ENCODE data around the gene SMS.

Gene SMS

GRCh38 chrX:21975242-21975641, 34.7 kb downstream of the SMS start:
- Mint-ChIP-seq H3K36me3 (peaks cover 7% of the 10 kb centered on the region), H3K27me3 (no peaks in the 10 kb centered on the region), H3K4me3 (no peak overlapping the region), H3K4me1 (peaks cover 13% of the 10 kb centered on the region), H3K27ac (no peak overlapping the region), H3K9me3 (no peaks in the 10 kb centered on the region)
- no peak for ATAC-seq (ENCODE audit: low read depth)
- DNase-seq (ENCODE audit: low spot score in 2 of 2): no peak

GRCh38 chrX:21975812-21976211, 35.3 kb downstream of the SMS start:
- H3K36me3 Mint-ChIP-seq: peaks cover 6% of the 10 kb centered on the region

GRCh38 chrX:21978346-21978745, 37.8 kb downstream of the SMS start:
- Mint-ChIP-seq H3K4me3 (no peak overlapping the region), H3K27ac (no peak overlapping the region), H3K27me3 (no peaks in the 10 kb centered on the region), H3K36me3 (peaks cover 3% of the 10 kb centered on the region), H3K9me3 (no peaks in the 10 kb centered on the region), H3K4me1 (peaks cover 8% of the 10 kb centered on the region)
- DNase-seq (ENCODE audit: low spot score in 2 of 2) (no peak), ATAC-seq (ENCODE audit: low read depth) (no peak)

More at GRCh38 chrX:21975812-21976211, 35.3 kb downstream of the SMS start:
- H3K4me3 Mint-ChIP-seq: no peak overlapping the region
- H3K27me3 Mint-ChIP-seq: no peaks in the 10 kb centered on the region
- ATAC-seq (ENCODE audit: low read depth) (no peak), DNase-seq (ENCODE audit: low spot score in 2 of 2) (no peak)
- peaks cover 13% of the 10 kb centered on the region for H3K4me1 Mint-ChIP-seq
- no peaks in the 10 kb centered on the region for H3K9me3 Mint-ChIP-seq
- H3K27ac Mint-ChIP-seq: no peak overlapping the region

- H3K36me3 Mint-ChIP-seq: peaks cover 3% of the 10 kb centered on the region
- no peak overlapping the region for H3K4me3 Mint-ChIP-seq
- no peak for ATAC-seq (ENCODE audit: low read depth)
- no peaks in the 10 kb centered on the region for H3K9me3 Mint-ChIP-seq
- DNase-seq (ENCODE audit: low spot score in 2 of 2): no peak
- no peaks in the 10 kb centered on the region for H3K27me3 Mint-ChIP-seq
- no peak overlapping the region for H3K27ac Mint-ChIP-seq
- no peaks in the 10 kb centered on the region for H3K4me1 Mint-ChIP-seq
These were observed 41.8 kb downstream of the SMS start for GRCh38 chrX:21982311-21982710.

GRCh38 chrX:21985332-21985777, 44.8 kb downstream of the SMS start:
- peak overlapping the region; percentile 82 for H3K27ac Mint-ChIP-seq

GRCh38 chrX:21986596-21986995, 46.1 kb downstream of the SMS start:
- Mint-ChIP-seq H3K36me3 (peaks cover 2% of the 10 kb centered on the region), H3K4me1 (peaks cover 8% of the 10 kb centered on the region), H3K27me3 (no peaks in the 10 kb centered on the region), H3K4me3 (no peak overlapping the region), H3K9me3 (peaks cover 1% of the 10 kb centered on the region), H3K27ac (no peak overlapping the region)
- no peak for DNase-seq (ENCODE audit: low spot score in 2 of 2)
- ATAC-seq (ENCODE audit: low read depth): no peak

More at GRCh38 chrX:21985332-21985777, 44.8 kb downstream of the SMS start:
- ATAC-seq (ENCODE audit: low read depth) (peak; percentile 68), DNase-seq (ENCODE audit: low spot score in 2 of 2) (peak; percentile 69 to 72)
- Mint-ChIP-seq H3K4me1 (peaks cover 3% of the 10 kb centered on the region), H3K36me3 (peaks cover 2% of the 10 kb centered on the region), H3K4me3 (no peak overlapping the region), H3K9me3 (peaks cover 1% of the 10 kb centered on the region), H3K27me3 (no peaks in the 10 kb centered on the region)

- Mint-ChIP-seq H3K27me3 (no peaks in the 10 kb centered on the region), H3K4me1 (peaks cover 19% of the 10 kb centered on the region), H3K36me3 (peaks cover 2% of the 10 kb centered on the region), H3K27ac (peak overlapping the region; percentile 82), H3K9me3 (peaks cover 1% of the 10 kb centered on the region), H3K4me3 (no peak overlapping the region)
- peak in 1 of 2 donors; percentile 11 for DNase-seq (ENCODE audit: low spot score in 2 of 2)
- ATAC-seq (ENCODE audit: low read depth): peak; percentile 61
These were observed 48.9 kb downstream of the SMS start for GRCh38 chrX:21989384-21989783.

GRCh38 chrX:21990832-21991231, 50.3 kb downstream of the SMS start:
- Mint-ChIP-seq H3K27ac (peak overlapping the region; percentile 82), H3K4me1 (peaks cover 19% of the 10 kb centered on the region), H3K9me3 (peaks cover 1% of the 10 kb centered on the region), H3K27me3 (no peaks in the 10 kb centered on the region), H3K4me3 (no peak overlapping the region), H3K36me3 (peaks cover 2% of the 10 kb centered on the region)
- ATAC-seq (ENCODE audit: low read depth): no peak
- DNase-seq (ENCODE audit: low spot score in 2 of 2): no peak

- Mint-ChIP-seq H3K9me3 (peaks cover 1% of the 10 kb centered on the region), H3K36me3 (peaks cover 2% of the 10 kb centered on the region), H3K4me3 (peak overlapping the region; percentile 21), H3K27ac (peak overlapping the region; percentile 82), H3K27me3 (no peaks in the 10 kb centered on the region), H3K4me1 (peaks cover 19% of the 10 kb centered on the region)
- no peak for DNase-seq (ENCODE audit: low spot score in 2 of 2)
- no peak for ATAC-seq (ENCODE audit: low read depth)
These were observed 51.0 kb downstream of the SMS start for GRCh38 chrX:21991504-21991903.

- H3K27me3 Mint-ChIP-seq: no peaks in the 10 kb centered on the region
- H3K4me1 Mint-ChIP-seq: peaks cover 21% of the 10 kb centered on the region
- peaks cover 1% of the 10 kb centered on the region for H3K9me3 Mint-ChIP-seq
- H3K4me3 Mint-ChIP-seq: no peak overlapping the region
- DNase-seq (ENCODE audit: low spot score in 2 of 2) (peak; percentile 30 to 35), ATAC-seq (ENCODE audit: low read depth) (peak; percentile 86)
- peak overlapping the region; percentile 95 for H3K27ac Mint-ChIP-seq
- H3K36me3 Mint-ChIP-seq: peaks cover 2% of the 10 kb centered on the region
These were observed 52.8 kb downstream of the SMS start for GRCh38 chrX:21993265-21993664.

- H3K27me3 Mint-ChIP-seq: no peaks in the 10 kb centered on the region
- peaks cover 10% of the 10 kb centered on the region for H3K4me1 Mint-ChIP-seq
- no peak overlapping the region for H3K4me3 Mint-ChIP-seq
- ATAC-seq (ENCODE audit: low read depth): no peak
- no peak for DNase-seq (ENCODE audit: low spot score in 2 of 2)
- H3K9me3 Mint-ChIP-seq: no peaks in the 10 kb centered on the region
- peak overlapping the region; percentile 20 for H3K27ac Mint-ChIP-seq
- peaks cover 3% of the 10 kb centered on the region for H3K36me3 Mint-ChIP-seq
These were observed 56.5 kb downstream of the SMS start for GRCh38 chrX:21996872-21997455.

GRCh38 chrX:21998037-21998436, 57.5 kb downstream of the SMS start:
- Mint-ChIP-seq H3K27me3 (no peaks in the 10 kb centered on the region), H3K4me3 (no peak overlapping the region), H3K9me3 (no peaks in the 10 kb centered on the region), H3K4me1 (peaks cover 9% of the 10 kb centered on the region), H3K36me3 (peaks cover 9% of the 10 kb centered on the region), H3K27ac (no peak overlapping the region)
- DNase-seq (ENCODE audit: low spot score in 2 of 2) (no peak), ATAC-seq (ENCODE audit: low read depth) (no peak)

GRCh38 chrX:22004866-22005265, 64.4 kb downstream of the SMS start:
- H3K4me3 Mint-ChIP-seq: no peak overlapping the region
- no peak for DNase-seq (ENCODE audit: low spot score in 2 of 2)
- ATAC-seq (ENCODE audit: low read depth): no peak
- H3K27ac Mint-ChIP-seq: no peak overlapping the region
- H3K9me3 Mint-ChIP-seq: no peaks in the 10 kb centered on the region
- peaks cover 17% of the 10 kb centered on the region for H3K36me3 Mint-ChIP-seq
- no peaks in the 10 kb centered on the region for H3K27me3 Mint-ChIP-seq
- peaks cover 5% of the 10 kb centered on the region for H3K4me1 Mint-ChIP-seq

GRCh38 chrX:22012051-22012450, 71.5 kb downstream of the SMS start:
- no peak for DNase-seq (ENCODE audit: low spot score in 2 of 2)
- ATAC-seq (ENCODE audit: low read depth): no peak
- H3K9me3 Mint-ChIP-seq: no peaks in the 10 kb centered on the region
- H3K4me1 Mint-ChIP-seq: peaks cover 2% of the 10 kb centered on the region
- H3K36me3 Mint-ChIP-seq: peaks cover 2% of the 10 kb centered on the region
- no peak overlapping the region for H3K27ac Mint-ChIP-seq
- H3K4me3 Mint-ChIP-seq: no peak overlapping the region
- H3K27me3 Mint-ChIP-seq: no peaks in the 10 kb centered on the region

- no peak overlapping the region for H3K27ac Mint-ChIP-seq
- DNase-seq (ENCODE audit: low spot score in 2 of 2) (no peak), ATAC-seq (ENCODE audit: low read depth) (no peak)
- H3K36me3 Mint-ChIP-seq: no peaks in the 10 kb centered on the region
- no peak overlapping the region for H3K4me3 Mint-ChIP-seq
- no peaks in the 10 kb centered on the region for H3K9me3 Mint-ChIP-seq
- peaks cover 2% of the 10 kb centered on the region for H3K4me1 Mint-ChIP-seq
- H3K27me3 Mint-ChIP-seq: no peaks in the 10 kb centered on the region
These were observed 72.4 kb downstream of the SMS start for GRCh38 chrX:22012931-22013330.

Measured in memory B cell (primary cell).